Activated naive CD8-positive, alpha-beta T cell (primary cell): Measurements from ENCODE around the gene ENOX1.

ENCODE experiments used
- H3K27ac Mint-ChIP-seq: one replicate; pipeline ENCODE4 v1.8.0; 2021; ENCODE audit warnings: mixed read lengths
- H3K27me3 Mint-ChIP-seq: one replicate; pipeline ENCODE4 v1.8.0; 2021; ENCODE audit warnings: mixed read lengths
- H3K36me3 Mint-ChIP-seq: one replicate; pipeline ENCODE4 v1.8.0; 2021; ENCODE audit warnings: mixed read lengths
- H3K4me1 Mint-ChIP-seq: one replicate; pipeline ENCODE4 v1.8.0; 2021; ENCODE audit warnings: low read depth, mixed read lengths
- H3K4me3 Mint-ChIP-seq: one replicate; pipeline ENCODE4 v1.8.0; 2021; ENCODE audit warnings: mild to moderate bottlenecking, mixed read lengths
- H3K9me3 Mint-ChIP-seq: one replicate; pipeline ENCODE4 v1.8.0; 2021; ENCODE audit warnings: low read depth, mixed read lengths

The ENOX1 gene

GRCh38 chr13:43551897-43552456 is 234.8 kb downstream of the ENOX1 start:
- H3K9me3 Mint-ChIP-seq, result no peaks in the 10 kb centered on the region

GRCh38 chr13:43546816-43547215 is 240.0 kb downstream of the ENOX1 start:
- Mint-ChIP-seq H3K27me3 (peaks cover 3% of the 10 kb centered on the region), H3K36me3 (no peaks in the 10 kb centered on the region), H3K27ac (no peak overlapping the region), H3K4me3 (no peak overlapping the region), H3K4me1 (peaks cover 2% of the 10 kb centered on the region), H3K9me3 (no peaks in the 10 kb centered on the region)

More at GRCh38 chr13:43551897-43552456, 234.8 kb downstream of the ENOX1 start:
- Mint-ChIP-seq H3K4me1 (peaks cover 2% of the 10 kb centered on the region), H3K27ac (no peak overlapping the region), H3K27me3 (peaks cover 5% of the 10 kb centered on the region), H3K4me3 (no peak overlapping the region), H3K36me3 (no peaks in the 10 kb centered on the region)

DNA sequence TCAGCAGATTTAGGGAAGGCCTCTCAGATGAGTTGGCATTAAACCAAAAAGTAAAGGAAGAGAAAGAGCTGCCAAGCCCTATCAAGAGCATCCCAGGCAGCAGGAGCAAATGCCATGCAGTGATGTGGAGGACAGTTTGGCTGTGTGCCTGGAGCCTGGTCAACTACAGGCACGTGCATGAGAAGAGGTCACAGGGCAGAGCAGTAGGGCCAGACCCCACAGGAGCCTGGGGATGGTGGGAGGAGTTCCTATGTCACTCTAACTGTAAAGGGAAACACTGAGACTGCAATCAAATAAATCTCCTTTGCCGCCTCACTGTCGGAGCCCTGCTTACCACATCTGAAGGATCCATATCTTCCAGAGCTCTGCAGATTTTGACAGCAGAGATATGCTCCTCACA is 240.5 kb downstream of the ENOX1 start:
- no peaks in the 10 kb centered on the region for H3K36me3 Mint-ChIP-seq
- peaks cover 2% of the 10 kb centered on the region for H3K4me1 Mint-ChIP-seq
- H3K4me3 Mint-ChIP-seq, result no peak overlapping the region
- H3K27ac Mint-ChIP-seq, result no peak overlapping the region
- H3K9me3 Mint-ChIP-seq, result no peaks in the 10 kb centered on the region
- H3K27me3 Mint-ChIP-seq, result peaks cover 5% of the 10 kb centered on the region

- Mint-ChIP-seq H3K4me3 (no peak overlapping the region), H3K27ac (no peak overlapping the region), H3K27me3 (peaks cover 5% of the 10 kb centered on the region), H3K36me3 (no peaks in the 10 kb centered on the region), H3K4me1 (peaks cover 2% of the 10 kb centered on the region), H3K9me3 (no peaks in the 10 kb centered on the region)
Measured at GRCh38 chr13:43545317-43545874, 241.4 kb downstream of the ENOX1 start.

- Mint-ChIP-seq H3K4me3 (no peak overlapping the region), H3K27ac (no peak overlapping the region), H3K36me3 (no peaks in the 10 kb centered on the region), H3K4me1 (peaks cover 2% of the 10 kb centered on the region), H3K9me3 (no peaks in the 10 kb centered on the region), H3K27me3 (peaks cover 5% of the 10 kb centered on the region)
Measured at GRCh38 chr13:43544631-43545030, 242.1 kb downstream of the ENOX1 start.

- Mint-ChIP-seq H3K9me3 (peaks cover 2% of the 10 kb centered on the region), H3K36me3 (no peaks in the 10 kb centered on the region), H3K27me3 (peaks cover 5% of the 10 kb centered on the region), H3K27ac (no peak overlapping the region), H3K4me1 (peaks cover 2% of the 10 kb centered on the region), H3K4me3 (no peak overlapping the region)
Measured at GRCh38 chr13:43544011-43544410, 242.8 kb downstream of the ENOX1 start.

GRCh38 chr13:43543331-43543730 is 243.4 kb downstream of the ENOX1 start:
- Mint-ChIP-seq H3K27me3 (peaks cover 2% of the 10 kb centered on the region), H3K27ac (no peak overlapping the region), H3K4me3 (no peak overlapping the region), H3K4me1 (peaks cover 2% of the 10 kb centered on the region), H3K9me3 (peaks cover 3% of the 10 kb centered on the region), H3K36me3 (no peaks in the 10 kb centered on the region)

GRCh38 chr13:43537124-43537523 is 249.6 kb downstream of the ENOX1 start:
- Mint-ChIP-seq H3K4me1 (no peaks in the 10 kb centered on the region), H3K4me3 (no peak overlapping the region), H3K9me3 (peaks cover 3% of the 10 kb centered on the region), H3K27ac (no peak overlapping the region), H3K36me3 (no peaks in the 10 kb centered on the region), H3K27me3 (peaks cover 2% of the 10 kb centered on the region)

- Mint-ChIP-seq H3K36me3 (no peaks in the 10 kb centered on the region), H3K27ac (no peak overlapping the region), H3K9me3 (no peaks in the 10 kb centered on the region), H3K4me1 (no peaks in the 10 kb centered on the region), H3K4me3 (no peak overlapping the region), H3K27me3 (peaks cover 2% of the 10 kb centered on the region)
Measured at GRCh38 chr13:43529796-43530195, 257.0 kb downstream of the ENOX1 start.

DNA sequence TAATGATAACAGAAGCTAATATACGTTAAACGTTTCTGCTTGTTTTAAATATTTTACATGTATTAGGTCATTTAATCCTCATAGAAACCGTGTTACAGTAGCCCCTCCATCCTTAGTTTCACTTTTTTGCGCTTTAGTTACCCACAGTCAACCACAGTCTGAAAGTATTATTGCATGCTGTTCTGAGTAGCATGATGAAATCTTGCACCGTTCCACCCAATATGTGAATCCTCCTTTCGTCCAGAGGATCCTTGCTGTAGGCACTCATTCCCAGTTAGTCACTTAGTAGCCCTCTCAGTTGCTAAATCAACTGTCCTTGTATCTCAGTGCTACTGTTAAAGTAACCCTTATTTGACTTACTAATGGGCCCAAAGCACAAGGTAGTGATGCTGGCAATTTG is 257.8 kb downstream of the ENOX1 start:
- Mint-ChIP-seq H3K9me3 (no peaks in the 10 kb centered on the region), H3K27ac (no peak overlapping the region), H3K36me3 (no peaks in the 10 kb centered on the region), H3K4me1 (no peaks in the 10 kb centered on the region), H3K27me3 (peaks cover 2% of the 10 kb centered on the region), H3K4me3 (no peak overlapping the region)

- no peaks in the 10 kb centered on the region for H3K9me3 Mint-ChIP-seq
- no peaks in the 10 kb centered on the region for H3K36me3 Mint-ChIP-seq
- no peak overlapping the region for H3K4me3 Mint-ChIP-seq
- peaks cover 3% of the 10 kb centered on the region for H3K27me3 Mint-ChIP-seq
- no peak overlapping the region for H3K27ac Mint-ChIP-seq
- no peaks in the 10 kb centered on the region for H3K4me1 Mint-ChIP-seq
Measured at GRCh38 chr13:43522788-43523187, 264.0 kb downstream of the ENOX1 start.

DNA sequence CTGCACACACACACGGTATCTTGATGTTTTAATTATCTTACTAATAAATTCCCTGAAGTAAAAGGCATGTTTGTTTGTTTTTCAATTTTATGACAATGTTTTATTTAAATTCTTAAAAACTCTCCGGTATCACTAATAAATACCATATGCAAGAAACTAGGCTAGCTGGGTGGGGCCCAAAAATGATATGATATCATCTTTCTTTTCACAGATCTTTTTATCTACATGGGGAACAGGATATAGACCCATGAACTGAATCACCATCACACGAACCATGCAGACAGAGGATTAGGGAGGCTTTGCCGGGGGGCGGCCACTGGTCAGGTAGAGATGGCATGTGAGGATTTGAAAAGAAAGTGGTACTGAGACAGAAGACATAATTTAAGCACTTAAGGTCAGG is 266.4 kb downstream of the ENOX1 start:
- Mint-ChIP-seq H3K4me1 (no peaks in the 10 kb centered on the region), H3K4me3 (no peak overlapping the region), H3K36me3 (no peaks in the 10 kb centered on the region), H3K27ac (no peak overlapping the region), H3K27me3 (peaks cover 3% of the 10 kb centered on the region), H3K9me3 (no peaks in the 10 kb centered on the region)

GRCh38 chr13:43518833-43519232 is 267.9 kb downstream of the ENOX1 start:
- no peak overlapping the region for H3K4me3 Mint-ChIP-seq
- no peaks in the 10 kb centered on the region for H3K4me1 Mint-ChIP-seq
- peaks cover 1% of the 10 kb centered on the region for H3K27me3 Mint-ChIP-seq
- no peak overlapping the region for H3K27ac Mint-ChIP-seq
- no peaks in the 10 kb centered on the region for H3K9me3 Mint-ChIP-seq
- H3K36me3 Mint-ChIP-seq, result no peaks in the 10 kb centered on the region

GRCh38 chr13:43516401-43516833 is 270.4 kb downstream of the ENOX1 start:
- no peaks in the 10 kb centered on the region for H3K9me3 Mint-ChIP-seq
- no peaks in the 10 kb centered on the region for H3K36me3 Mint-ChIP-seq
- H3K27ac Mint-ChIP-seq, result no peak overlapping the region
- no peaks in the 10 kb centered on the region for H3K4me1 Mint-ChIP-seq
- H3K4me3 Mint-ChIP-seq, result no peak overlapping the region
- no peaks in the 10 kb centered on the region for H3K27me3 Mint-ChIP-seq

GRCh38 chr13:43515531-43515930 is 271.2 kb downstream of the ENOX1 start:
- no peaks in the 10 kb centered on the region for H3K36me3 Mint-ChIP-seq
- no peak overlapping the region for H3K4me3 Mint-ChIP-seq
- no peaks in the 10 kb centered on the region for H3K9me3 Mint-ChIP-seq
- no peaks in the 10 kb centered on the region for H3K27me3 Mint-ChIP-seq
- no peak overlapping the region for H3K27ac Mint-ChIP-seq
- no peaks in the 10 kb centered on the region for H3K4me1 Mint-ChIP-seq

DNA sequence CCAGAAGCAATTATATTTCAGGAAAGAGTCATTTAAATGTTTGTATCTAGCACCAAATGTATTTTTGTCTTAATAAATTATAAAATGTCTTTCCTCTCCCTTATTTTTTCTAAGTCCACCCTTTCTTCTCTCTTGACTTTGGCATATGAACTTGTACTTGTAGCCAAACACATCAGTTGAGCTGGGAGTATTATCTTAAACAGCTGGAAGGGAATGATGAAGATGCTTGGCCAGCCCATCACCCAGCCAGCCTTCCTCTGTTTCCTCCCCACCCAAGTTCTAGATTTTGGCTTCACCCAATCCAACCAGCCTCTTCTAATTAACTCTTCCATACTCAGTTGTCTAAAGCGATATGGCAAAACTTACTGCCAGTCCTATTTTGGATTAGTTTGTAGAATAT is 272.5 kb downstream of the ENOX1 start:
- Mint-ChIP-seq H3K4me1 (no peaks in the 10 kb centered on the region), H3K27ac (no peak overlapping the region), H3K27me3 (no peaks in the 10 kb centered on the region), H3K36me3 (no peaks in the 10 kb centered on the region), H3K9me3 (no peaks in the 10 kb centered on the region), H3K4me3 (no peak overlapping the region)
